Osteoblast (primary cell): ENCODE results near the gene DEFB131A. TPM values are rescaled to one million over a fixed set of nuclear protein-coding genes. Genes with fewer than 3 reads are reported as not detected.
"Not testable (repeated sequence)": the region's sequence is repeated elsewhere in the genome, so short reads cannot be mapped to it uniquely, and the experiment has no call there.

ENCODE experiments used
- DNase-seq: peaks from one replicate; pipeline ENCODE4 v3.0.0; 2011; ENCODE audit warnings: low spot score, mixed read lengths; ENCODE audit not compliant: insufficient read length; ENCODE audit errors: missing footprints
- H2AFZ ChIP-seq: 2 replicates; pipeline ENCODE4 v1.6.0; 2011; ENCODE audit warnings: mild to moderate bottlenecking, low read length
- H3K27ac ChIP-seq: 2 replicates; pipeline ENCODE4 v1.5.1; 2011; ENCODE audit warnings: mild to moderate bottlenecking, low read depth, low read length, moderate library complexity
- H3K27me3 ChIP-seq: 2 replicates; pipeline ENCODE4 v1.6.0; 2012; ENCODE audit warnings: mild to moderate bottlenecking, control low read depth, inconsistent platforms, low read length, moderate library complexity; ENCODE audit not compliant: insufficient read depth
- H3K36me3 ChIP-seq: 2 replicates; pipeline ENCODE4 v1.5.1; 2011; ENCODE audit warnings: mild to moderate bottlenecking, low read length, control low read depth, moderate library complexity; ENCODE audit not compliant: insufficient read depth
- H3K4me1 ChIP-seq: 2 replicates; pipeline ENCODE4 v1.5.1; 2011; ENCODE audit warnings: mild to moderate bottlenecking, low read length, control low read depth, moderate library complexity; ENCODE audit not compliant: insufficient read depth
- H3K4me2 ChIP-seq: 2 replicates; pipeline ENCODE4 v1.6.0; 2011; ENCODE audit warnings: mild to moderate bottlenecking, low read length; ENCODE audit not compliant: insufficient read depth
- H3K4me3 ChIP-seq: fragments of 200-600 bp; sonication (generic); 3 replicates; pipeline ENCODE4 v1.5.1; 2012; ENCODE audit warnings: mild to moderate bottlenecking, low read length, inconsistent platforms; ENCODE audit not compliant: insufficient read depth
- H3K79me2 ChIP-seq: 2 replicates; pipeline ENCODE4 v1.6.0; 2012; ENCODE audit warnings: mild to moderate bottlenecking, low read length, control low read depth, inconsistent platforms; ENCODE audit not compliant: insufficient read depth
- H3K9me3 ChIP-seq: 2 replicates; pipeline ENCODE4 v1.5.1; 2011; ENCODE audit warnings: low read depth, low read length, control low read depth
- H4K20me1 ChIP-seq: 2 replicates; pipeline ENCODE4 v1.6.0; 2012; ENCODE audit warnings: mild to moderate bottlenecking, low read length, control low read depth; ENCODE audit not compliant: insufficient read depth
- total RNA-seq: library from RNA; depleted of rRNA; stranded (reverse); fragments of >200 nt; gene quantifications from 2 replicates; pipeline ENCODE4 v1.2.3, GENCODE V29; 2012

Gene DEFB131A
- total RNA-seq, 1 donor, result not detected

- H3K36me3 ChIP-seq, H3K27me3 ChIP-seq: not testable (repeated sequence)
These were observed 7.5 kb upstream of the DEFB131A start for GRCh38 chr4:9436728-9437127.

GRCh38 chr4:9442355-9442754, 1.9 kb upstream of the DEFB131A start:
- not testable (repeated sequence) for H3K4me2 ChIP-seq, H3K79me2 ChIP-seq, H3K27ac ChIP-seq, H3K9me3 ChIP-seq, H2AFZ ChIP-seq, H3K4me3 ChIP-seq, DNase-seq, H3K4me1 ChIP-seq, H4K20me1 ChIP-seq, H3K27me3 ChIP-seq, H3K36me3 ChIP-seq

More at GRCh38 chr4:9436728-9437127, 7.5 kb upstream of the DEFB131A start:
- not testable (repeated sequence) for H3K4me3 ChIP-seq, H3K79me2 ChIP-seq, H2AFZ ChIP-seq, H3K9me3 ChIP-seq, H3K27ac ChIP-seq, H3K4me2 ChIP-seq, H4K20me1 ChIP-seq, DNase-seq, H3K4me1 ChIP-seq

GRCh38 chr4:9444681-9445080, 467 bp downstream of the DEFB131A start:
- H3K79me2 ChIP-seq, H3K4me1 ChIP-seq, H3K27ac ChIP-seq, H3K9me3 ChIP-seq, DNase-seq, H3K27me3 ChIP-seq, H3K4me3 ChIP-seq, H2AFZ ChIP-seq, H3K4me2 ChIP-seq, H4K20me1 ChIP-seq, H3K36me3 ChIP-seq: not testable (repeated sequence)

- H3K4me3 ChIP-seq, H3K27ac ChIP-seq, H3K9me3 ChIP-seq, H3K4me2 ChIP-seq, H3K27me3 ChIP-seq, H4K20me1 ChIP-seq, H3K79me2 ChIP-seq, H2AFZ ChIP-seq, H3K36me3 ChIP-seq, DNase-seq, H3K4me1 ChIP-seq: not testable (repeated sequence)
These were observed 8.0 kb downstream of the DEFB131A start for GRCh38 chr4:9452251-9452650.

GRCh38 chr4:9454284-9454683, 10.1 kb downstream of the DEFB131A start:
- H4K20me1 ChIP-seq, H3K36me3 ChIP-seq, H3K27ac ChIP-seq, H3K4me1 ChIP-seq, H3K4me3 ChIP-seq, H3K27me3 ChIP-seq, H3K79me2 ChIP-seq, H3K4me2 ChIP-seq, DNase-seq, H2AFZ ChIP-seq, H3K9me3 ChIP-seq: not testable (repeated sequence)

- H3K4me2 ChIP-seq, H3K9me3 ChIP-seq, H3K36me3 ChIP-seq, H2AFZ ChIP-seq, H3K4me1 ChIP-seq, H4K20me1 ChIP-seq, H3K27ac ChIP-seq, DNase-seq, H3K27me3 ChIP-seq, H3K4me3 ChIP-seq, H3K79me2 ChIP-seq: not testable (repeated sequence)
These were observed 10.8 kb downstream of the DEFB131A start for GRCh38 chr4:9455046-9455445.

- H3K4me2 ChIP-seq, H4K20me1 ChIP-seq, H3K9me3 ChIP-seq, H2AFZ ChIP-seq, H3K36me3 ChIP-seq, H3K4me1 ChIP-seq, H3K79me2 ChIP-seq, H3K4me3 ChIP-seq, H3K27me3 ChIP-seq, DNase-seq, H3K27ac ChIP-seq: not testable (repeated sequence)
These were observed 35.3 kb downstream of the DEFB131A start for GRCh38 chr4:9479466-9479865.

- H3K4me2 ChIP-seq, DNase-seq, H3K27me3 ChIP-seq, H4K20me1 ChIP-seq, H3K27ac ChIP-seq, H3K4me3 ChIP-seq, H3K36me3 ChIP-seq, H3K4me1 ChIP-seq, H2AFZ ChIP-seq, H3K9me3 ChIP-seq, H3K79me2 ChIP-seq: not testable (repeated sequence)
These were observed 35.9 kb downstream of the DEFB131A start for GRCh38 chr4:9480066-9480465.

GRCh38 chr4:9482871-9483270, 38.7 kb downstream of the DEFB131A start:
- not testable (repeated sequence) for H2AFZ ChIP-seq, H4K20me1 ChIP-seq, DNase-seq, H3K4me2 ChIP-seq, H3K27me3 ChIP-seq, H3K36me3 ChIP-seq, H3K9me3 ChIP-seq, H3K79me2 ChIP-seq, H3K4me1 ChIP-seq, H3K4me3 ChIP-seq, H3K27ac ChIP-seq
